ENCODE measurements around the gene VGLL3.

VGLL3 gene

DNA sequence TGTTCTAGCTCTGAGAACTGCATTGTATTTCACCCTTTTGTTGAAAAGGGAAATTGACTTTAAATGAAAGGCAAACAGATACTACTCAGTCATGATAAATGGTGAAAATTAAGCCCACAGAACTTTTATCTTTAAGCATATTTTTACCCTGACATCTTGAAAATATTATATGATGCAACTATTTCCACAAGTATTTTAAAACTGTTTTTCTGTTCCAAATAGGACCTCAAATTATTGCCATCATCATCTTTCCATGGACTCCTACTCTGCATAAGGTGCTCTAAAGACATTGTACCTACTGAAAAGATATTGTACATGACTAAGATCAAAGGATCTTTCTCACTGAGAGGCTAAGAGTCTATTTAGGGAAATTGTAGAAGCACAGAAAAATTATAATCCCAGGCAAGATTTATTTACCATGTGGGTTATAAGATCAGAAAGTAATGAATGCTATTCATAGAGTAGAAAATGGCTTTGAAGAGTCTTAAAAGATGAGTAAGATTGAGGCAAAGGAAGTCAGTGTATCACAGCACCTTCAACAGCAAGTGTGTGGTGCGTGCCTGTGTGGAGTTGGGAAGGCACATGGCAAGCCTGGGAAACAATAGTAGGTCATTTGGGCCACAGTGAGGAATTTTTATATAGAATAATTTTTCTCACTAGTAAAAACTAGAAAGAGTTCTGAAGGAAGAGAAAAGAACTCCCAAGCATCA lies 68.8 kb downstream of the VGLL3 start:
- Histone ChIP-seq H3K9ac (ENCODE audit: low read depth, low read length) (no peak overlapping the region), H3K9me3 (ENCODE audit: insufficient read depth, low read length, severe bottlenecking) (no peaks in the 10 kb centered on the region), H3K27ac (ENCODE audit: low read length) (no peak overlapping the region), H3K4me3 (ENCODE audit: low read depth in 1 of 2, low read length in 2 of 2) (no peak overlapping the region), H3K4me2 (ENCODE audit: insufficient read depth, low read length) (no peak overlapping the region), H3K79me2 (ENCODE audit: insufficient read depth, low read length) (no peaks in the 10 kb centered on the region), H3K36me3 (ENCODE audit: insufficient read depth, low read length) (no peaks in the 10 kb centered on the region), H3K4me1 (ENCODE audit: insufficient read depth, low read length) (no peaks in the 10 kb centered on the region), H3K27me3 (ENCODE audit: insufficient read depth, low read length, poor library complexity) (no peaks in the 10 kb centered on the region), H2AFZ (ENCODE audit: low read depth, low read length) (no peak overlapping the region), H4K20me1 (ENCODE audit: insufficient read depth, low read length) (no peaks in the 10 kb centered on the region)
- TF ChIP-seq EZH2 (IDR thresholded peaks at IDR 0.05; ENCODE audit: borderline replicate concordance, low read depth, low read length, severe bottlenecking) (no peak), CTCF (IDR thresholded peaks at IDR 0.05; ENCODE audit: borderline replicate concordance, extremely low read depth, low read length, poor library complexity, severe bottlenecking) (no peak)
- no peak for DNase-seq
- no peak for ATAC-seq (ENCODE audit: insufficient read depth, low read depth)

DNA sequence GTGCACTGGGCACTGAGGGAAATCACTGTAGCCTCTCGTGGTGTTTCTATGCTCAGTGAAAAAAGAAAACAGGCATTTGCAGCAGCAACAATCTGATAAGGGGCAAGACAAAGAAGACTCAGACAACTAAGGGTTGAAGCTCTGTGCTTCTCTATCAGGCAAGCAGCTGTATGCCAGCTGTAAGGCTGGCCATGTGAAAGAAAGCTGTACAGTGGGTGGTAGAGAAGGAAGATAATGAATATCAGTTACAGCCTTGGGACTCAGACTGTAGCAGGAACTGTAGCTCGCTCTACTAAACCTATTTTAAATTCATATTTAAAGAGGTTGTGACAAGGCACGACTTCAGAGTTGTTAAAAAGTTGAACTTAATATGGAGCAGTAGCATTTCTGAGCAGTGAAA lies 76.3 kb downstream of the VGLL3 start:
- DNase-seq = no peak
- no peaks in the 10 kb centered on the region for H3K9me3 ChIP-seq (ENCODE audit: insufficient read depth, low read length, severe bottlenecking)

GRCh38 chr3:86913160-86913559 lies 77.8 kb downstream of the VGLL3 start:
- DNase-seq (no peak), ATAC-seq (ENCODE audit: insufficient read depth, low read depth) (no peak)
- Histone ChIP-seq H3K79me2 (ENCODE audit: insufficient read depth, low read length) (no peaks in the 10 kb centered on the region), H3K4me2 (ENCODE audit: insufficient read depth, low read length) (no peak overlapping the region), H3K4me1 (ENCODE audit: insufficient read depth, low read length) (no peaks in the 10 kb centered on the region), H3K9me3 (ENCODE audit: insufficient read depth, low read length, severe bottlenecking) (no peaks in the 10 kb centered on the region), H4K20me1 (ENCODE audit: insufficient read depth, low read length) (no peaks in the 10 kb centered on the region), H3K9ac (ENCODE audit: low read depth, low read length) (no peak overlapping the region), H3K27me3 (ENCODE audit: insufficient read depth, low read length, poor library complexity) (no peaks in the 10 kb centered on the region), H2AFZ (ENCODE audit: low read depth, low read length) (no peak overlapping the region), H3K27ac (ENCODE audit: low read length) (no peak overlapping the region), H3K4me3 (ENCODE audit: low read depth in 1 of 2, low read length in 2 of 2) (no peak overlapping the region), H3K36me3 (ENCODE audit: insufficient read depth, low read length) (no peaks in the 10 kb centered on the region)
- TF ChIP-seq EZH2 (IDR thresholded peaks at IDR 0.05; ENCODE audit: borderline replicate concordance, low read depth, low read length, severe bottlenecking) = no peak
- no peak for TF ChIP-seq CTCF (IDR thresholded peaks at IDR 0.05; ENCODE audit: borderline replicate concordance, extremely low read depth, low read length, poor library complexity, severe bottlenecking)

More for the DNA sequence above, 76.3 kb downstream of the VGLL3 start:
- no peak overlapping the region for H3K4me2 ChIP-seq (ENCODE audit: insufficient read depth, low read length)
- H3K4me3 ChIP-seq (ENCODE audit: low read depth in 1 of 2, low read length in 2 of 2) = no peak overlapping the region
- H2AFZ ChIP-seq (ENCODE audit: low read depth, low read length) = no peak overlapping the region
- no peaks in the 10 kb centered on the region for H3K27me3 ChIP-seq (ENCODE audit: insufficient read depth, low read length, poor library complexity)
- H3K79me2 ChIP-seq (ENCODE audit: insufficient read depth, low read length) = no peaks in the 10 kb centered on the region
- no peak overlapping the region for H3K9ac ChIP-seq (ENCODE audit: low read depth, low read length)
- H3K36me3 ChIP-seq (ENCODE audit: insufficient read depth, low read length) = no peaks in the 10 kb centered on the region
- no peak for TF ChIP-seq EZH2 (IDR thresholded peaks at IDR 0.05; ENCODE audit: borderline replicate concordance, low read depth, low read length, severe bottlenecking)
- no peak for TF ChIP-seq CTCF (IDR thresholded peaks at IDR 0.05; ENCODE audit: borderline replicate concordance, extremely low read depth, low read length, poor library complexity, severe bottlenecking)
- no peak overlapping the region for H3K27ac ChIP-seq (ENCODE audit: low read length)
- ATAC-seq (ENCODE audit: insufficient read depth, low read depth) = no peak
- no peaks in the 10 kb centered on the region for H3K4me1 ChIP-seq (ENCODE audit: insufficient read depth, low read length)
- no peaks in the 10 kb centered on the region for H4K20me1 ChIP-seq (ENCODE audit: insufficient read depth, low read length)
